GM19395 (cell line): Measurements from ENCODE around the gene BABAM2.
"Not testable (repeated sequence)": the region's sequence is repeated elsewhere in the genome, so short reads cannot be mapped to it uniquely, and the experiment has no call there.

ENCODE experiments used
- ATAC-seq: cut with Tn5 transposase; IDR thresholded peaks from one replicate; pipeline ENCODE4 v1.9.1; 2021; ENCODE audit warnings: mild to moderate bottlenecking, moderate library complexity; ENCODE audit not compliant: unreplicated experiment

The BABAM2 gene

DNA sequence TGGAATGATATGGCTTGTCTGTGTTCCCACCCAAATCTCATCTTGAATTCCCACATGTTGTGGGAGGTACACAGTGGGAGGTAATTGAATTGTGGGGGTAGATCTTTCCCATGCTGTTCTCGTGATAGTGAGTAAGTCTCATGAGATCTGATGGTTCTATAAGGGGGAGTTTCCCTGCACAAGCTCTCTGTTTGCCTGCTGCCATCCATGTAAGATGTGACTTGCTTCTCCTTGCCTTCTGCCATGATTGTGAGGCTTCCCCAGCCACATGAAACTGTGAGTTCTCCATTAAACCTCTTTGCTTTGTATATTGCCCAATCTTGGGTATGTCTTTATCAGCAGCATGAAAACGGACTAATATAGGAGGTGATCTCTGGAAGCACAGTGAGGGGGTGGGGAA is 78.4 kb downstream of the BABAM2 start:
- ATAC-seq: not testable (repeated sequence)

DNA sequence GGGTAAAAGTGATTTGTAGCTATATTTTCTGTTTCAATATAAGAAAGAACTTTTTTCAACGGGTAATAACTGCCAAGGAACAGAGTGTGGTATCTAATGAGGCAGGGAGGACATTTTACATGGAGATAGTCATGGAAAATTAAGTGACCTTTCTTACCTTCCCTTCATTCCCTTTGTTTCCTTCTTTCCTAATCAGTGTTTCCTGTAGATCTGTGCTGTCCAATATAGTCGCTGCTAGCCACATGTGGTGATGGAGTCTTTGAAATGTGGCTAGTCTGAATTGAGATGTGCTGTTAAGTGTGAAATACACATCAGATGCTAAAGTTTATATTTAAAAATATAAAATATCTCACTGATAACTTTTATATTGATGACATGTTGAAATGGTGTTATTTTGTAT is 81.8 kb downstream of the BABAM2 start:
- ATAC-seq: no peak

DNA sequence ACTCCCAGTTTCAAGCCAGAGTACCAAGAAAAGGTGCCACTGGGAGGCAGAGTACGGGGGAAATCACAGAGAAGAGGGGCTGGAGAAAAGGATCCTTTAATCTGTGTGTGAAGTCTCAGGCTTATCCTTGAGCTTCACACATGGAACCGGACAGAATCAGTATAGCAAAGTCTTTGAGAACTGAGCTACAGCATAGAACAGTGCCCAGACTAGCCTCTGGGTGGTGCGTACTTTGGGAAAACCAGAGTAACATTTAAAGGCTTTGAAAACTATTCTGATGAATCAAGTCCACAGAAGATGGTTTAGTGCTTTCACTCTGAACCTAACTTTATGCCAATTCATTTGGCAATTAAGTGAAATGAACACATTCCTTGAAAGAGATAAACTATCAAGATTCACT is 83.1 kb downstream of the BABAM2 start:
- no peak for ATAC-seq

DNA sequence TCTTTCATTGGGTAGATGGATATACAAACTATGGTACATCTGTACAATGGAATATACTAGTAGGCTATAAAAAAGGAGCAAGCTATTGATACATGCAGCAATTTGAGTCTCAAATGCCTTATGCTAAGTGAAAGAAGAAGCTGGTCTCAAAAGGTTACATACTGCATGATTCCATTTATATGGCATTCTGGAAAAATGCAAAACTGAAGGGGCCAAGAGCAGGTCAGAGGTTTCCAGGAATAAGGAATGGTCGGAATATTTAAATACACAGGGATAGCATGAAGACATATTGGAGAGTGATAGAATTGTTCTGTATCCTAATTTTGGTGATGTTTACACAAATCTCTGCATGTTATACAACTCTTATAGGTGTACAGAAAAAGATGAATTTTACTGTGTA is 85.8 kb downstream of the BABAM2 start:
- ATAC-seq: no peak

DNA sequence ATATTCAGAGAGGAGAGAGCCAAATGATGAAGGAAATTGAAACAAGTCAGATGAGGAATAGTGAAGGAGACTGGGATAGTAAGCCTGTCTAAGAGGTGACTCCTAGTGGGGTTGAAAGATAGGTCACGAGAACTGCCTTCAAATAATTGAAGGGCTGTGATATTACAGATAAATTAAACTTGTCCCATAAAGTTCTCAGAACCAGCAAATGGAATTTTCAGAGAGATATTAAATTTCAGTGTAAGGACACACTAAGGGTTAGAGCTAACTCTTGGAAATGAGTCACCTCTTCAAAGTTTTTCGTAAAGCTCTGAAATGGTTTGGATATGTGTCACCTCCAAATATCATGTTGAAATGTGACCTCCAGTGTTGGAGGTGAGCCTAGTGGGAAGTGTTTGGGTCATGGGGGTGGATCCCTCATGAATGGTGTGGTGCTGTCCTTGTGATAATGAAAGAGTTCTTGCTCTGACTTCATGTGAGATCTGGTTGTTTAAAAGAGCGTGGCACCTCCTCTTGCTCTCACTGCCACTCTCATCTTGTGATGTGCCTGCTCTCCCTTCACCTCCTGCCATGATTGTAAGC is 87.3 kb downstream of the BABAM2 start:
- no peak for ATAC-seq

DNA sequence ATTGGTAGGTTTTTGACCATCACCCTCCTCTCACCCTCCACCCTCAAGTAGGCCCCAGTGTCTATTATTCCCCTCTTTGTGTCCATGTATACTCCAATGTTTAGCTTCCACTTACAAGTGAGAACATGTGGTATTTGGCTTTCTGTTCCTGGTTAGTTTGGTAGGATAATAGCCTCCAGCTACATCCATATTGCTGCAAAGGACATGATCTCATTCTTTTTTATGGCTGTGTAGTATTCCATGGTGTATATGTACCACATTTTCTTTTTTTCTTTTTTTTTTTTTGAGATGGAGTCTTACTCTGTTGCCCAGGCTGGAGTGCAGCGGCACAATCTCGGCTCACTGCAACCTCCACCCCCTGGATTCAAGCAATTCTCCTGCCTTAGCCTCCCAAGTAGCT is 88.2 kb downstream of the BABAM2 start:
- ATAC-seq: not testable (repeated sequence)

DNA sequence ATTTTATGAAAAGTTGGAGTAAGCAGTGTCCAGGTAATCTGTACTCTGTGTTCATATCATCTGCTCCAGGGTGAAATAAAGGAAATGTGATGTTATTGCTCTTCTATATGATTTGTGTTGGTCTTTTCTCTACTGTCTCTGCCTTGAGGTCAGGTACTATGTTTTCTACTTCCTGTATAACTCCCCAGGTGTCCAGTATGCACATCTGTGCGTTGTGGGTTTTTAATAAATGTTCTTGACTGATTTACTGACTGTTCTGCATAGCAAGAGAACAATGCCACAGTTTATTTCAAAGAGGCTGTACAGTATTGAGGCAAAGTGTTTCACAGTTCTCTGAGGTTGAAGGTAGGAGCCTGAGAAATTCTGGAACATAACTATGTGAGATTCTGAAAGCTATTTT is 89.7 kb downstream of the BABAM2 start:
- no peak for ATAC-seq

DNA sequence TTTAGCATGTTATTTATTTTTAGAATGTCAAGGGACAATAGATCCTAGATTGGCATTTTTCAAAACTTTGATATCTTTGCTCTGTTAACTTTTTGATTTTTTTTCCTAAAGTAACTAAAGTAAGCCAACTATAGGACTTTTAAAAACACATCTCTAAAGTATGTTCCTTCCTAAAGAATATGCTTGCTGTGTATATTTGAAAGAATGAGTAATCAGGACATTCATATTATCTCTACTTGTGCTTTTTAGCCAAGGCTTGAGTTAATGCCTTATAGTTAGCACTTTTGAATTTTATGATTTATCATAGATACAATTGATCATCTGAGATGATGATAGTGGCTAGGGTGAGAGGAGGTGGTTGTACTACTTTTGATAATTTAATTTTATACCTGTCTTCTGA is 93.6 kb downstream of the BABAM2 start:
- no peak for ATAC-seq

DNA sequence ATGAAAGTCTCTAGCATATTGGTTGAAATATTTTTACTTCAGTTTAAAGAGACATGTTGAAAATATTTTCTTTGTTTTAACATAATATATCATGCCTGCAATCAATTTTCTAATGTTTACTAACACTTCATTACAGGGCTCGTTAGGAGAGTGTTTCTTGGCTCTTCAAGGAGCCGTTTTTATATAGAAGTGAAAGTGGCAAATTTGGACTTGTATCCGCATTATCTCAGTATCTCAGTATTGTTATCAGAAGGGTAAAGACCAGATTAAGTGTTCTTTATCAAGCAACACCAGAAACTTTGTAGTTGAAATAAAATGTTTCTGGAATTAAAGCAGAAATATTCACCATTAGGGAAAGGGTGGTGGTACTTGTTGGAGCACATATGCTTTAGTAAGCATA is 97.8 kb downstream of the BABAM2 start:
- ATAC-seq: no peak

DNA sequence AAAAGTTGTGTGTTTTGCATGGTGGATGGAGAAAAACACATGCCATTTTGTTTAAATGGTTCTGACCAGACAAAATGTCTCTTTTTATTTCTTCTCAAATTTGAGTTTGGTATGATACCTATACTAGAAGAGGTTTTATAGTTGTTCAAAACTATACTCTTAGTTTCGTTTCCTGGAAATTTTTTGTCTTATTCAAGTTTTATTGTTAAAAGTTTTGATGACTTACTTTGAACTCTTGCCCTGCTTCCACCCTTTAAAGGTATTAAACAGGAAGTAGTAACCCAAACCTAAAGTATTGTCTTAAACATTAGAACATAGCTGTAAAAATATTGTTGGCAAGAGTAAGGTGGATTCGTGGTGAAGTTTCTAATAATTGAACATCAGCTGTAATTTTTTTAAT is 98.2 kb downstream of the BABAM2 start:
- ATAC-seq: no peak

DNA sequence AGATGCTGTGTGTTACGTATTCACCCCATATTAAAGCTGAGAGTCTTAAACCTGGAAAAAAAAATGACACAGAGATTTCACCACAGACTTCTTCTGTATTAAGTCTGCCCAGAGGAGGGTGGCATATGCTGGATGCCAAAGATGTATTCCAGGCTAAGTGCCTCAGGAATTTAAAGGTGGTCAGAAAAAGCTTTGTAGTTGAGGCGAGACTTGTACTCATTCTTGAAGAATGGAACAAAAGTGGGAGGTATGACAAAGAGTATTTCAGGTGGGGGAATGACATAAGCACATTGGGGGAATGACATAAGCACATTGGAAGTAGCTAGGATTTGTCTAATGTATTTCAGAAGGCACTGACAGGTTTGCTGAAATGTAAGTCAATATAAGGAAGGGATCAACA is 98.6 kb downstream of the BABAM2 start:
- no peak for ATAC-seq

DNA sequence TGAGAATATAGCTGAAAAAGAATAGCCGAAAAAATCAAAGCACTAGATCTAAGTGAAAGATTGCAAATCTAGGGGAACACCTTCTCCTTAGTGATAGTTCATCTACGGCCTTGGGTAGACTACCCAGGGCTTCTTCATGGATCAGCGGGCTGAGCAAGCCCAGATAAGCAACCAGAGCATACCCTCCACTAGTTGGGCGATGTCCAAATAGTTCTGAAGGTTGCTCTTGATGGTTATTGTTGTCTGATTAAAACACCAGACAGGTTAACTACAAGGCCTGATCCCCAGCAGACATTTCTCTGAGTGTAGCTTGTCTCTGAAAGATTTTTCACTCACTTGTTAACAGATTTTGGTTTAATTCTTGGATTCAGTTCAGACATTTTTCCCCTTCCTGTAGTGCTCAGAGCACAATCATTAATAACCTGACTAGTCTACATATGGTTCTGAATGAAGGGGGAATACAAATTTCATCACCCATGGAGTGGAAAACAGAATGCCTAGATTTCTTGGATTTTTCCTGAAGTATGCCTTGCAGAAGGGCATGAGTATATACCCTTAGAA is 99.6 kb downstream of the BABAM2 start:
- ATAC-seq: no peak

DNA sequence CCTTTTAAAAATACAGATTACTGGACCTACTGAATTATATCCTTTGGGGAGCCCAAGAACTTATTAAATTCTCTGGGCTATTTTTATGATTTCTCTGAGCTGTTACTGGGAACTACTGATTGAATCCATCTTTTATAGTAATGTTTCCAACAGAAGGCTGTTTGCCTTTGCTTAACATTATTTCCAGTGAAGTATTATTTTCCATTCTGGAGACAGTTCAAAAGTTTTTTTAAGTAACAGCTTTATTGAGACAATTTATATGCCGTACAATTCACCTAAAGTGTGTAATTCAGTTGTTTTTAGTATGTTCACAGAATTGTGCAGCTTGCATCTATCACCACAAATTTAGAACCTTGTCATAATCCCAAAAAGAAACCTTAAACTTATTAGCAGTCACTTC is 100.6 kb downstream of the BABAM2 start:
- no peak for ATAC-seq

DNA sequence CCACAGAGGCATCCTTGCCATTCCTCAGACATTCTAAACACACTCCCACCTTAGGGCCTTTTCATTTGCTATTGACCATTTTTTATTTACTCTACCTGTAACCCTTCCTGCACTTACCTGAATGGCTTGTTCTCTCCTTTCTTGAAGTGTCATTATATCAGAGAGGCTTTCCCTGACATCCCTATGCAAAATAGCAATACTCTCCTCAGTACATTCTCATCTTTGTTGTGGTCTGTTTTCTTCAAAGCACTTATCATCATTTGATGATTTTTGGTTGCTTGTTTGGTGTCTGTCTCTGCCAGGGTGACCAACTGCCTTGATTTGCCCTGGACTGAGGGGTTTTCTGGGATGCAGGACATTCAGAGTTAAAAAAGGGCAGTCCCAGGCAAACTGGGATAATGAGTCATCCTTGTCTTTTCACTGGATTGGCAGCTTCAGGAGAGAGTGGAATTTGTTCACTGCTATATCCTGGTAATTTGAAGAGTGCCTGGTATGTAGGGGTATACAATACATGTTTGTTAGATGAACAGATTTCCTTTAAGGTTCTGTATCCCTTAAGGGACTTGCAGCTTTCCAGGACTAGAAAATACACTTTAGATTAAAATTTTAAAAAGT is 102.4 kb downstream of the BABAM2 start:
- ATAC-seq: no peak

DNA sequence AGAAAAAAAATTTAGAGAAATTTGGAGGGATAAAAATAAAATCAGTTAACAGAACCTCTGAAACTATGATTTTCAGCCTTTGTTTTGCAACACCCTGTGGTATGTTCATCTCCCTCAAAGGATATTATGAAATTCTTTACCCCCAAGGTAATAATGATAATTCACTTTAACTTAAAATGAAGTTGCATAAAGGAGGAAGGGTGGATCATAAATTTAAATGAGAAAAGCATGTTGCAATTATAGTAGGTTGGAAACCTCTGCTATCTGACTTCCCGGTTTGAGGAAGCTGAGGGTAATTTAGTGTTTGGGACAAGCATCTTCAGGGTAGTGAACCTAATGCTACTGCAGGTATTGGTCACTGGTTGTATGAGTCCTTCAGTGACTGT is 102.9 kb downstream of the BABAM2 start:
- ATAC-seq: no peak

DNA sequence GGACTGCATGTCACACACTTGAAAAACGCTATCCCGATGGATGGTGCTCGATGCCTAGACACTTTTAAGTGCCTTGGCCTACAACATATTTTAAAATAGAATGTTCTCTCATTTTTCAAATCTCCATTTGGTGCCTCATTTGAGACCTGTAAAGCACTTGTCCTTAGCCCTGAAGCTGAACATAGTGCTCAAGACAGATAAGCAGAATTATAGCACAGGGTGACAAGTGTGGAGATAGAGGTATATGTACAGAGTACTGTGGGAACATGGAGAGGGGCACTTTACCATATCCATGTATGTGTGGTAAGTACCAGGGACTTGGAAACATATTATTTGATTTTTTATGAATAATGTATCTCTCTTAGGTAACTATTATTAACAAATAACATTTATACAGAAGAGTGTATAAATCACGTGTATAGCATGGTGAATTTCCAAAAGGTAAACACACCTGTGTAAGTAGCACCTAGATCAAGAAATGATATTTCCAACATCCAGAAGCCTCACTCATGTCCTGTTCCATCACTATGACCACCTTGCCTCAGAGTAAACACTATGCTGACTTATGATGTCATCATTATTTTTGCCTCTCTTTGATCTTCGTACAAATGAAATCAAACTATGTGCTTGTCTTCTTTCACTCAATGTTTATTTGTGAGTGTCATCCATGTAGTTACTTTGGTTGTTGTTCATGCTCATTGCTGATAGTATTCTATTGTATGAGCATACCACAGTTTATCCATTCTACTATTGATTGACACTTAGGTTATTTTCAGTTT is 103.6 kb downstream of the BABAM2 start:
- ATAC-seq: no peak

DNA sequence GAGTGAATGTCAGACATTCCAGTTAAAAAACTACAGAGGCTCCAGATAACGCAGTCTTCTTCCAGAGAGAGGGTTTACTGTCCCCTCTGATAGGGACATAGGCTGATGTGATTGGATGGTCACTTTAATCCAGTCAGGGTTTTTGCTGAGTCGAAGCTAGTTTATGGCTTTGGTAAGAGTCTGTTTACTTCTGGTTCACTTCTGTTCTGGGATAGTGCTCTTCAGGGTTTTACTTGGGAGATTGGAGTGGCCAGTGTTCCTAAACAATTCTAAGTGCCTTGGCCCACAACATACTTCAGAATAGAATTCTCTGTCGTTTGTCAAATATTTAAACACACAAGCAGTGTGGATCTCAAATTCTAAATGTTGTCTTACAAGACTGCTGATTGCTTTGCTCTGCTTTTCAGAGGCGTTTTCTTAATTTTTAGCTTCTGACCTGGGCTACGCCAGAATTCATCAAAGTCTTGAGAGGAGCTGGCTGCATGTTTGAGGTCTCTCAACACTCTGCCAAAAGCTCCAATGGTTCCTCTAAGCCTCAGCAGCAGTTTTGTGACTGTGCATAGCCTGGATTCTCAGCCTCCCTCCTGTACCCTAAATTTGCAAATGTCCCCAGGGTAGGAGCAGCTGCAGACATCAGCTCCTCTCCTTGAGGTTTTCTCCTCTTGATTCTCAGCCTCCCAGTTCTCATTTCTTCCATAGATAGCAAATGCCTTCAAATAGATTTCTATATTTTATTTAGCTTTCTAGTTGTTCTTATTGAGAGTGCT is 105.8 kb downstream of the BABAM2 start:
- ATAC-seq: no peak

DNA sequence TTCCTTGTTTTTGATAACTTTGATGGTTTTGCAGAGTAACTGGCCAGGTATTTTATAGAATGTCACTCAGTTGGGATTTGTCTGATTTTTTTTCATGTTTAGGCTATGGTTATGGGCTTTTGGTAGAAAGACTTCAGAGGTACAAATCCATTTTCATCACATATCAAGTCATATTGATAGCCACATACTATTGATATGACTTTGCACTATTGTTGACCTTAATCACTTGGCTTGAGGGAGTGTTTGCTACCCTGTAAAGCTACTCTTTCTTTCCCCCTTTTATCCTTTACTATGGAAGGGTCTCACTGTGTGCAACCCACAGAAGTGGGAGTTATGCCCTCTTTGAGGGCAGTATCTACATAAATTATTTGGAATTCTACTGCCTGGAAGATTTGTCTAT is 109.8 kb downstream of the BABAM2 start:
- no peak for ATAC-seq

DNA sequence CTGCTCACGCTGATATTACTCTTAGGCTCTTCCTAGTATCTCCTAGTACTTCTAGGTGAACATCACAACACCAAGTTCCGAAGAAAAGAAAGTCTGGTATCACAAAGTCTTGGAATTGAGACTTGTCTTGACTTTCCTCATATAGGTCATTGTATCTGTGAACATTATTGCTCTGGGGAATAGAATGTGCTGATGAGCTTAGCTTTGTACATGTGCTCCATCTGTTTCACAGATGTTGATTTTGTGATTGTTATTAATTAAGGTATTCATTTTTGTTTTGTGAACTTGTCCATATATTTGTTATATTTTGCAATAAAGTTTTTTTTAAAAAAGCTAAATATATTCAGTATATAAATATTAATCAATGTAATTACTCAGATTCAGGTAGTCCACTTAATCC is 111.7 kb downstream of the BABAM2 start:
- ATAC-seq: no peak

DNA sequence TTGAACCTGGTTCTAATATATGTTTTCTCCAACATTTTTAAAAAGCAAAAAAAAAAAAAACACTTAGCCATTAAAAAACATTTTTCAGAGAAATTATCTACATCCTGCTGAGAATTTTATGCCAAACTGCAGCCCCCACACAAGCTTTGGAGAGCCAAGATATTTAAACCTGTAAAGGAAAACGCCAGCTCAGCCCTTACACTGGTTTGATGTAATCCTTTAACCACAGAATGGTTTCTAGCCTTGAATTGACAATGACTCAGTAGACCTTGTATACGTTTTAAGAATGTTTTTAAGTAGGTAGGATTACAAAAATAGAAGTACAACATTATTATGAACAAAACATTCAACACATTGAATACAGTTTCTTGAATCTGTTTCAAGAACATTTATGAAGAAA is 113.6 kb downstream of the BABAM2 start:
- ATAC-seq: no peak

DNA sequence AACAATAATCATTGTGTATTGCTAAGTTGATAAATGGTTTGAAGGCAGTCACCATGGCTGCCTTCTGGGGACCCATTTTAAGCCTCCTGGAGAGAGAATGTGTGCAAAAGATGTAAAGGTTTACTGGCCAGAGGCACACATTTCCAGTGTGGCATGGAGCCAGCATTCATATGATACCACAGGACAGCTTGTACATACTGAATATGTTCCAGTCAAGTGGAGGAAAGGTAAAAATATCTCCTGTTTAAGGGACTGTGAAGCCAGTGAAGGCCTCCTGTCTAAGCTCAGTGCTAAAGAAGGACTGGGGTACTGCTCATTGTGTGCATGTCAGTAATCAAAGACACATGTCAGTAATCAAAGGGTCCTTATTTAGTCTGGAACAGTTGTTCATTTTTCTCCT is 119.2 kb downstream of the BABAM2 start:
- ATAC-seq: no peak
